ENCODE data around the gene CXCL10.
A peak's percentile ranks its signal among the peaks of the same experiment; 100 is the strongest.

Gene CXCL10

DNA sequence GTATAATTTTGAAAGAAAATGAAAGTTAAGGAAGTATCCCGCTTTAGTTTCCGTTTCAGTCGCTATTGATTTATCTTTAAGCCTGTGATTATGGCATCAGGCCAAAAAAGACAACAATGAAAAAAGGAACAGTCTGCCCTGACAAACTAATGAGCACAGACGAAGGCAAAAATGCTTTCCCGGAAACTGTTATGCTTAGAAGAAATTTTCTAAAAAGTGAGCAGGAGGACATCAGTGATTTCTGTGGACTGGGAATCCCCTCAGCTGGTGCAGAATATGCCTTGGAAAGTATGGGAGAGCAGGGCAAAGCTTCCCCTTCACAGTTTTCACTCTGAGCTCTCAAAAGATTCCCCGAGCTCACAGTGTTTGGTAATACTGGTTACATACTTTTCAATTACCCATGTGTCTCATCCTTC lies 5.1 kb upstream of the CXCL10 start:
- no peaks in the 10 kb centered on the region for H3K9me3 ChIP-seq (ENCODE audit: control insufficient read depth, insufficient read depth, low read depth, low read length)
- POLR2A ChIA-PET: no interaction called here

GRCh38 chr4:76024065-76024464 lies 768 bp upstream of the CXCL10 start:
- POLR2A ChIA-PET: no interaction called here
- no peaks in the 10 kb centered on the region for H3K4me1 ChIP-seq (ENCODE audit: control insufficient read depth, insufficient read depth, low read length)
- H3K4me3 ChIP-seq (ENCODE audit: low read depth, low read length): no peak overlapping the region
- no peak for TF ChIP-seq ZNF37A (tag by site-specific recombination; IDR thresholded peaks at IDR 0.05)
- no peak for TF ChIP-seq ZNF350 (tag by site-specific recombination; IDR thresholded peaks at IDR 0.05)
- TF ChIP-seq ZNF626 (tag by site-specific recombination; IDR thresholded peaks at IDR 0.05): no peak
- no peak for TF ChIP-seq GLI4 (tag by site-specific recombination; IDR thresholded peaks at IDR 0.05)
- TF ChIP-seq ZNF394 (tag by site-specific recombination; IDR thresholded peaks at IDR 0.05; ENCODE audit: borderline replicate concordance): no peak
- TF ChIP-seq ZNF830 (tag by site-specific recombination; IDR thresholded peaks at IDR 0.05; ENCODE audit: low read depth): no peak
- no peak for TF ChIP-seq ZBTB17 (tag by site-specific recombination; IDR thresholded peaks at IDR 0.05)
- no peak for TF ChIP-seq ZNF658 (tag by site-specific recombination; IDR thresholded peaks at IDR 0.05)
- TF ChIP-seq MZF1 (tag by site-specific recombination; IDR thresholded peaks at IDR 0.05; ENCODE audit: borderline replicate concordance): no peak
- no peak for TF ChIP-seq ZNF184 (tag by site-specific recombination; IDR thresholded peaks at IDR 0.05)
- TF ChIP-seq ZNF146 (tag by site-specific recombination; IDR thresholded peaks at IDR 0.05): no peak
- TF ChIP-seq ZNF521 (tag by site-specific recombination; IDR thresholded peaks at IDR 0.05): no peak
- no peaks in the 10 kb centered on the region for H3K36me3 ChIP-seq (ENCODE audit: control insufficient read depth in 2 of 2, insufficient read depth in 1 of 2, low read length in 2 of 2)
- H3K9me3 ChIP-seq (ENCODE audit: control insufficient read depth, insufficient read depth, low read depth, low read length): no peaks in the 10 kb centered on the region
- CTCF ChIA-PET: interaction anchor here (1.5 kb wide), 1 partner anchor 63 kb away, joined by 3 read pairs; no protein-coding TSS in a partner anchor
- H3K27ac ChIP-seq (ENCODE audit: extremely low read depth, low read depth, low read length): no peak overlapping the region

More for the DNA sequence above, 5.1 kb upstream of the CXCL10 start:
- TF ChIP-seq ZNF335 (tag by site-specific recombination; conservative IDR thresholded peaks at IDR 0.05) (0 out of 2 replicates have a peak, but pooled peaks have one; percentile 21), FEZF1 (tag by site-specific recombination; IDR thresholded peaks at IDR 0.05) (peak; percentile 21; the same call in 1 of the 2 replicates), ZNF521 (tag by site-specific recombination; IDR thresholded peaks at IDR 0.05) (no peak), KLF17 (tag by site-specific recombination; IDR thresholded peaks at IDR 0.05) (no peak), ZNF121 (tag by site-specific recombination; IDR thresholded peaks at IDR 0.05) (no peak)
- TF ChIP-seq, protein P1, sequence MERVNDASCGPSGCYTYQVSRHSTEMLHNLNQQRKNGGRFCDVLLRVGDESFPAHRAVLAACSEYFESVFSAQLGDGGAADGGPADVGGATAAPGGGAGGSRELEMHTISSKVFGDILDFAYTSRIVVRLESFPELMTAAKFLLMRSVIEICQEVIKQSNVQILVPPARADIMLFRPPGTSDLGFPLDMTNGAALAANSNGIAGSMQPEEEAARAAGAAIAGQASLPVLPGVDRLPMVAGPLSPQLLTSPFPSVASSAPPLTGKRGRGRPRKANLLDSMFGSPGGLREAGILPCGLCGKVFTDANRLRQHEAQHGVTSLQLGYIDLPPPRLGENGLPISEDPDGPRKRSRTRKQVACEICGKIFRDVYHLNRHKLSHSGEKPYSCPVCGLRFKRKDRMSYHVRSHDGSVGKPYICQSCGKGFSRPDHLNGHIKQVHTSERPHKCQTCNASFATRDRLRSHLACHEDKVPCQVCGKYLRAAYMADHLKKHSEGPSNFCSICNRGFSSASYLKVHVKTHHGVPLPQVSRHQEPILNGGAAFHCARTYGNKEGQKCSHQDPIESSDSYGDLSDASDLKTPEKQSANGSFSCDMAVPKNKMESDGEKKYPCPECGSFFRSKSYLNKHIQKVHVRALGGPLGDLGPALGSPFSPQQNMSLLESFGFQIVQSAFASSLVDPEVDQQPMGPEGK (tag by site-specific recombination; IDR thresholded peaks at IDR 0.05): no peak
- Histone ChIP-seq H3K27ac (ENCODE audit: extremely low read depth, low read depth, low read length) (no peak overlapping the region), H3K4me1 (ENCODE audit: control insufficient read depth, insufficient read depth, low read length) (no peaks in the 10 kb centered on the region), H3K36me3 (ENCODE audit: control insufficient read depth in 2 of 2, insufficient read depth in 1 of 2, low read length in 2 of 2) (no peaks in the 10 kb centered on the region), H3K4me3 (ENCODE audit: low read depth, low read length) (no peak overlapping the region)
- CTCF ChIA-PET: no interaction called here

GRCh38 chr4:76022677-76023076 lies 620 bp downstream of the CXCL10 start:
- TF ChIP-seq ZNF777 (tag by site-specific recombination; IDR thresholded peaks at IDR 0.05; ENCODE audit: borderline replicate concordance) (no peak), ZNF513 (tag by site-specific recombination; IDR thresholded peaks at IDR 0.05) (no peak), ZNF155 (tag by site-specific recombination; IDR thresholded peaks at IDR 0.05) (no peak), ZNF701 (tag by site-specific recombination; IDR thresholded peaks at IDR 0.05) (no peak), MZF1 (tag by site-specific recombination; IDR thresholded peaks at IDR 0.05; ENCODE audit: borderline replicate concordance) (no peak), GFI1B (tag by site-specific recombination; IDR thresholded peaks at IDR 0.05) (no peak), ZNF302 (tag by site-specific recombination; IDR thresholded peaks at IDR 0.05; ENCODE audit: low read depth) (no peak)
- TF ChIP-seq, protein P2, sequence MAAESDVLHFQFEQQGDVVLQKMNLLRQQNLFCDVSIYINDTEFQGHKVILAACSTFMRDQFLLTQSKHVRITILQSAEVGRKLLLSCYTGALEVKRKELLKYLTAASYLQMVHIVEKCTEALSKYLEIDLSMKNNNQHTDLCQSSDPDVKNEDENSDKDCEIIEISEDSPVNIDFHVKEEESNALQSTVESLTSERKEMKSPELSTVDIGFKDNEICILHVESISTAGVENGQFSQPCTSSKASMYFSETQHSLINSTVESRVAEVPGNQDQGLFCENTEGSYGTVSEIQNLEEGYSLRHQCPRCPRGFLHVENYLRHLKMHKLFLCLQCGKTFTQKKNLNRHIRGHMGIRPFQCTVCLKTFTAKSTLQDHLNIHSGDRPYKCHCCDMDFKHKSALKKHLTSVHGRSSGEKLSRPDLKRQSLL (tag by site-specific recombination; IDR thresholded peaks at IDR 0.05): no peak
- TF ChIP-seq, protein P3, sequence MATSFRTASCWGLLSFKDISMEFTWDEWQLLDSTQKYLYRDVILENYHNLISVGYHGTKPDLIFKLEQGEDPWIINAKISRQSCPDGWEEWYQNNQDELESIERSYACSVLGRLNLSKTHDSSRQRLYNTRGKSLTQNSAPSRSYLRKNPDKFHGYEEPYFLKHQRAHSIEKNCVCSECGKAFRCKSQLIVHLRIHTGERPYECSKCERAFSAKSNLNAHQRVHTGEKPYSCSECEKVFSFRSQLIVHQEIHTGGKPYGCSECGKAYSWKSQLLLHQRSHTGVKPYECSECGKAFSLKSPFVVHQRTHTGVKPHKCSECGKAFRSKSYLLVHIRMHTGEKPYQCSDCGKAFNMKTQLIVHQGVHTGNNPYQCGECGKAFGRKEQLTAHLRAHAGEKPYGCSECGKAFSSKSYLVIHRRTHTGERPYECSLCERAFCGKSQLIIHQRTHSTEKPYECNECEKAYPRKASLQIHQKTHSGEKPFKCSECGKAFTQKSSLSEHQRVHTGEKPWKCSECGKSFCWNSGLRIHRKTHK (tag by site-specific recombination; IDR thresholded peaks at IDR 0.05): no peak
- no peak overlapping the region for H3K4me3 ChIP-seq (ENCODE audit: low read depth, low read length)
- no peaks in the 10 kb centered on the region for H3K36me3 ChIP-seq (ENCODE audit: control insufficient read depth in 2 of 2, insufficient read depth in 1 of 2, low read length in 2 of 2)
- no peaks in the 10 kb centered on the region for H3K9me3 ChIP-seq (ENCODE audit: control insufficient read depth, insufficient read depth, low read depth, low read length)
- CTCF ChIA-PET: no interaction called here
- H3K4me1 ChIP-seq (ENCODE audit: control insufficient read depth, insufficient read depth, low read length): no peaks in the 10 kb centered on the region
- POLR2A ChIA-PET: no interaction called here
- no peak overlapping the region for H3K27ac ChIP-seq (ENCODE audit: extremely low read depth, low read depth, low read length)

Measured in HEK293 (cell line).